WTC11 (cell line): ENCODE data around the gene ARID1A. TPM values are rescaled to one million over a fixed set of nuclear protein-coding genes. Genes with fewer than 3 reads are reported as not detected.
A peak's percentile ranks its signal among the peaks of the same experiment; 100 is the strongest.

Experiments used
- ATAC-seq: fragments of 200-7000 bp; cut with Tn5 transposase; 2 replicates; pipeline ENCODE4 v1.10.0; 2021; ENCODE audit warnings: mild to moderate bottlenecking, moderate library complexity
- CTCF ChIA-PET: fragments of 300-600 bp; sonication (Branson Sonifier 250); formaldehyde crosslinking; loops from one replicate; lab custom pipeline; 2021; ENCODE audit warnings: antibody characterized with exemption; lab: Charles Lee
- POLR2A ChIA-PET: fragments of 350-600 bp; sonication (Branson Sonifier 250); formaldehyde crosslinking; loops from one replicate; lab custom pipeline; 2021; ENCODE audit warnings: antibody characterized with exemption; lab: Charles Lee
- DNase-seq: peaks from one replicate; pipeline ENCODE4 v3.0.0; 2021; ENCODE audit warnings: low spot score
- H3K27ac Mint-ChIP-seq: 2 replicates; pipeline ENCODE4 v1.8.0; 2021; ENCODE audit warnings: mixed read lengths
- H3K27me3 Mint-ChIP-seq: 2 replicates; pipeline ENCODE4 v1.8.0; 2021; ENCODE audit warnings: low read depth, mild to moderate bottlenecking, moderate library complexity, mixed read lengths
- H3K36me3 Mint-ChIP-seq: 2 replicates; pipeline ENCODE4 v1.8.0; 2021; ENCODE audit warnings: mixed read lengths
- H3K4me1 Mint-ChIP-seq: 2 replicates; pipeline ENCODE4 v1.8.0; 2022; ENCODE audit warnings: mixed read lengths
- H3K4me3 Mint-ChIP-seq: 2 replicates; pipeline ENCODE4 v1.8.0; 2021; ENCODE audit warnings: mild to moderate bottlenecking, moderate library complexity, mixed read lengths
- H3K9me3 Mint-ChIP-seq: 2 replicates; pipeline ENCODE4 v1.8.0; 2021; ENCODE audit warnings: mixed read lengths
- ATF2 ChIP-seq: sonication (generic); formaldehyde crosslinking; IDR thresholded peaks from 2 replicates; pipeline ENCODE4 v1.8.1; 2022; ENCODE audit warnings: low read depth, missing genetic modification reagents, borderline replicate concordance
- CDX4 ChIP-seq: fragments of 250-450 bp; sonication (Bioruptor Pico); IDR thresholded peaks from 2 replicates; pipeline ENCODE4 v1.9.0; 2021; ENCODE audit warnings: moderate library complexity, mild to moderate bottlenecking, inconsistent platforms, borderline replicate concordance
- FOXK1 ChIP-seq: sonication (generic); formaldehyde crosslinking; IDR thresholded peaks from 2 replicates; pipeline ENCODE4 v1.8.0; 2022; ENCODE audit warnings: mild to moderate bottlenecking, moderate library complexity, missing genetic modification reagents
- GABPB1 ChIP-seq: sonication (generic); formaldehyde crosslinking; IDR thresholded peaks from 2 replicates; pipeline ENCODE4 v1.8.1; 2023; ENCODE audit warnings: mild to moderate bottlenecking, missing genetic modification reagents
- GRHL2 ChIP-seq: fragments of 250-450 bp; sonication (Bioruptor Pico); IDR thresholded peaks from 2 replicates; pipeline ENCODE4 v1.8.0; 2022; ENCODE audit warnings: mild to moderate bottlenecking, moderate library complexity; ENCODE audit not compliant: insufficient replicate concordance, severe bottlenecking
- PRDM15 ChIP-seq: sonication (generic); formaldehyde crosslinking; IDR thresholded peaks from 2 replicates; pipeline ENCODE4 v1.8.0; 2022; ENCODE audit warnings: missing genetic modification reagents
- SOX15 ChIP-seq: fragments of 250-450 bp; sonication (Bioruptor Pico); IDR thresholded peaks from 2 replicates; pipeline ENCODE4 v1.9.0; 2021; ENCODE audit warnings: mild to moderate bottlenecking
- TEAD1 ChIP-seq: sonication (generic); formaldehyde crosslinking; IDR thresholded peaks from 2 replicates; pipeline ENCODE4 v1.8.0; 2022; ENCODE audit warnings: mild to moderate bottlenecking, missing genetic modification reagents
- USF1 ChIP-seq: sonication (generic); formaldehyde crosslinking; IDR thresholded peaks from 2 replicates; pipeline ENCODE4 v1.8.0; 2022; ENCODE audit warnings: mild to moderate bottlenecking, missing genetic modification reagents
- total RNA-seq: library from RNA; stranded (reverse); gene quantifications from 3 replicates; pipeline ENCODE4 v1.2.3, GENCODE V29; 2021
- TF ChIP-seq, protein P1 (sequence below): sonication (generic); formaldehyde crosslinking; conservative IDR thresholded peaks from 2 replicates; pipeline ENCODE4 v1.8.1; 2022; ENCODE audit warnings: mild to moderate bottlenecking, missing genetic modification reagents
- TF ChIP-seq, protein P2 (sequence below): sonication (generic); formaldehyde crosslinking; IDR thresholded peaks from 2 replicates; pipeline ENCODE4 v1.8.1; 2023; ENCODE audit warnings: mild to moderate bottlenecking, missing genetic modification reagents, moderate library complexity

ARID1A gene
- total RNA-seq, 1 experiment from 2014 or later, result 98.0 TPM

DNA sequence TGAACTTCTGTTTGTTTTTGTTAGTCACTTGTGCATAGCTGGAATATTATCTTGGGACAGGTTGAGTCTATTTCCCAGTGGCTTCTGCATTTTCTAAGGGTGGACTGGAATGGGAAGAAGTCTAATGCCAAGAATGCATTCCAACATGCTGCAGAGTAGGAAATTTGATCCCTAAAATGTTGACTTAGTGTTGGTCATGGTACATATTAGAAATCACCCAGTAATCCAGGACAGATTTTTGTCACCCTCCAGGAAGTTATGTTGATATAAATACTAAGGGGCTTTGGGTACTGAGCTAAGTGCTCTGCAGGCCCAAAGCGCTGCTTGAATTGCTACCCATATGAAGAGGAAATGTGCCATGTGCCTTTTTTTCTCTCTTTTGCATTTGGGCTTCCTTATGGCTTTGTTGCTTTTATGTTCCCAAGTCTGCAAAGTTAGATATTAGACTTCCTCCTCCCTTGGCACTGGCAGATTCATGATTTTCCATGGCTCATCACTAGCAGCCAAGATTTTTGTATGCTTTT, 10.0 kb downstream of the ARID1A start (continued):
- TF ChIP-seq ATF2, result no peak
- TF ChIP-seq PRDM15 (CRISPR knock-in tag), result no peak
- TF ChIP-seq GRHL2 (CRISPR knock-in tag), result no peak
- TF ChIP-seq, protein P1, sequence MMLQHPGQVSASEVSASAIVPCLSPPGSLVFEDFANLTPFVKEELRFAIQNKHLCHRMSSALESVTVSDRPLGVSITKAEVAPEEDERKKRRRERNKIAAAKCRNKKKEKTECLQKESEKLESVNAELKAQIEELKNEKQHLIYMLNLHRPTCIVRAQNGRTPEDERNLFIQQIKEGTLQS (CRISPR knock-in tag), result no peak
- no peak for TF ChIP-seq SOX15 (CRISPR knock-in tag)

GRCh38 chr1:26706315-26706714, 10.5 kb downstream of the ARID1A start:
- Mint-ChIP-seq H3K9me3 (no peaks in the 10 kb centered on the region), H3K4me3 (peak overlapping the region; percentile 31; the same call in 1 of the 2 replicates), H3K36me3 (peaks cover 17% of the 10 kb centered on the region), H3K27ac (peak overlapping the region; percentile 84), H3K27me3 (no peaks in the 10 kb centered on the region), H3K4me1 (peaks cover 26% of the 10 kb centered on the region)
- ATAC-seq, result no peak
- DNase-seq, result no peak
- POLR2A ChIA-PET, result interaction anchor here (0.5 to 1.4 kb wide), 4 partner anchors 8 to 777 kb away, joined by 3 to 4 read pairs (median 3); no protein-coding TSS in a partner anchor
- TF ChIP-seq GABPB1 (CRISPR knock-in tag) (peak; percentile 12; the same call in 1 of the 2 replicates), PRDM15 (CRISPR knock-in tag) (no peak)
- CTCF ChIA-PET, result interaction anchor here (0.5 to 1.4 kb wide), 3 partner anchors 8 to 104 kb away, joined by 3 read pairs; no protein-coding TSS in a partner anchor

DNA sequence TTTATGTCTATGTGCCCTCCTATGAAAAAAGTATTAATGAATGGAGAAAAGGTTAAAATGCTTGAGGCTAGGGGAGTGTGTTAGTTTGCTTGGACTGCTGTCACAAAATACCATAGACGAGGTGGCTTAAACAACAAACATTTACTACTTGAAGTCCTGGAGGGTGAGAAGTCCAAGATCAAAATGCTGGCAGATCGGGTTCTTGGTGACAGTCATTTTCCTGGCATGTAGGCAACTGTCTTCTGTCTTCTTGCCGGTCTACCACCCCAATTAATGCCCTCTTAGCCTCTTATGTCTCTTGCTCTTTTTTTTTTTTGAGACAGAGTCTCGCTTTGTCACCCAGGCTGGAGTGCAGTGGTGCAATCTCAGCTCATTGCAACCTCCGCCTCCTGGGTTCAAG, 15.0 kb downstream of the ARID1A start:
- Mint-ChIP-seq H3K36me3 (peaks cover 19% of the 10 kb centered on the region), H3K4me1 (peaks cover 38% of the 10 kb centered on the region), H3K27me3 (no peaks in the 10 kb centered on the region), H3K27ac (no peak overlapping the region), H3K4me3 (no peak overlapping the region), H3K9me3 (no peaks in the 10 kb centered on the region)
- ATAC-seq, result no peak
- TF ChIP-seq, protein P2, sequence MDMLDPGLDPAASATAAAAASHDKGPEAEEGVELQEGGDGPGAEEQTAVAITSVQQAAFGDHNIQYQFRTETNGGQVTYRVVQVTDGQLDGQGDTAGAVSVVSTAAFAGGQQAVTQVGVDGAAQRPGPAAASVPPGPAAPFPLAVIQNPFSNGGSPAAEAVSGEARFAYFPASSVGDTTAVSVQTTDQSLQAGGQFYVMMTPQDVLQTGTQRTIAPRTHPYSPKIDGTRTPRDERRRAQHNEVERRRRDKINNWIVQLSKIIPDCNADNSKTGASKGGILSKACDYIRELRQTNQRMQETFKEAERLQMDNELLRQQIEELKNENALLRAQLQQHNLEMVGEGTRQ (CRISPR knock-in tag), result no peak
- TF ChIP-seq TEAD1 (CRISPR knock-in tag) (no peak), USF1 (CRISPR knock-in tag) (no peak), CDX4 (CRISPR knock-in tag) (no peak), FOXK1 (no peak)
- ChIA-PET POLR2A (no interaction called here), CTCF (no interaction called here)
- no peak for DNase-seq
